Caki2 (cell line): ENCODE data around the gene SOCS3. TPM values are rescaled to one million over a fixed set of nuclear protein-coding genes. Genes with fewer than 3 reads are reported as not detected.
A peak's percentile ranks its signal among the peaks of the same experiment; 100 is the strongest.
"Not testable (repeated sequence)": the region's sequence is repeated elsewhere in the genome, so short reads cannot be mapped to it uniquely, and the experiment has no call there.

ENCODE experiments used
- DNase-seq: peaks from one replicate; pipeline ENCODE4 v3.0.0-alpha.2; 2015; ENCODE audit warnings: low read depth
- in situ Hi-C: cut with HindIII; loops from 2 replicates; pipeline ENCODE4 v1.10.0; 2016; ENCODE audit warnings: low sequenced_read_pairs, low pct_unique_long_range_greater_than_20kb, mixed read lengths
- total RNA-seq: library from RNA; depleted of rRNA; stranded (reverse); fragments of >200 nt; shearing (Covaris generic); gene quantifications from 2 replicates; pipeline ENCODE4 v1.2.3, GENCODE V29; 2014; ENCODE audit warnings: low replicate concordance

The SOCS3 gene
- total RNA-seq, 1 experiment from 2014 or later, result 28.9 TPM

DNA sequence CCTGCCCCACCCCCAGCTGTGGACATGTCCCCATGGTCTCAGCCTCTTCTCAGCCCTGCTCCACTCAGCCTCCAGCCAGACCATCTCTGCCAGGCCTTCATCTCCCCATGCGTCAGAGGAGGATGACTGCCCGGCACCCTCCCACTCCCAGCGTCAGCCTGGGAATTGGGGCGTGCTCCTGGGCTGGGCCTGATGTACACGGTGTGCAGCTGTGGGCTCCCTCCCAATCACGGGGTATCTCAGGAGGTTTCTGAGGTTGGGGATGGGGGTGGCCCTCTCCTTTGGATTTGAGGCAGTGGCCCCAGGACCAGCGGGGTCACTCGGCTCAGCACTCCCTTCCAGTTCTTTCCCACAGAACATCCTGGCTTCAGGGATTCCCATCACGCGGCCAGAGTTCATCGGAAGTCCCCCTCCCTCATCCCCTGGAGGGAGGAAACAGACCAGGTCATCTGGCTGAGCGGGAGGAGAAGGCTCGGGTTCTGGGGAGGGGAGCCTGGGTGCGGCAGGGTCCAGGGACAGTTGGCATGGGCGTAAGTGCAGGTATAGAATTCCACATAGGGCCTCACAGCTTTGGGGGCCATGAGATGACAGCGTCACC lies 36.9 kb downstream of the SOCS3 start:
- DNase-seq, result no peak
- in situ Hi-C loops, result no loop called here

DNA sequence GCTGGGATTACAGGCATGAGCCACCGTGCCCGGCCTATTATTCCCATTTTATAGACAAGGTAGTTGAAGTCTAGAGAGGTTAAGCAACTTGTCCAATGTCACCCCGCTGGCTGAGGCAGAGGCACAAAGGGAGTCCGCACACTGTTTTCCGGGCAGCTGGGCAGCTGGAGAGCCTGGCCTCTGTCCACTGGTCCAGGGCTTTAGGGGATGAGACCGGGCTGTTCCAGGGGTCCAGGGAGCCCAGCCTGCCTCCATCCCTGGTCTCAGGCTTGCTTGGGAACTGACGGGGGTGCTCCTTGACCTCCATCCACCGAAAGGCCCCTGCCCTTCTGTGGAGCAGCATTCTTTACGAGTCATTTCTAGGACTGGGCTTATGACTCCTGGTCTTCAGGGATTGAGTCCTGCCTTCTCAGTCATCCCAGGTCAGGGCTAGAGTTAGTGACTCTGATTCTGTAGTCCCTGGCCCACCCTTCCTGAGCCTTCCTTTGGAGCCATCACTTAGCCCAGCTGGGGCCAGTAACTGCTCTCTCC lies 37.5 kb downstream of the SOCS3 start:
- no peak for DNase-seq
- in situ Hi-C loops, result no loop called here

DNA sequence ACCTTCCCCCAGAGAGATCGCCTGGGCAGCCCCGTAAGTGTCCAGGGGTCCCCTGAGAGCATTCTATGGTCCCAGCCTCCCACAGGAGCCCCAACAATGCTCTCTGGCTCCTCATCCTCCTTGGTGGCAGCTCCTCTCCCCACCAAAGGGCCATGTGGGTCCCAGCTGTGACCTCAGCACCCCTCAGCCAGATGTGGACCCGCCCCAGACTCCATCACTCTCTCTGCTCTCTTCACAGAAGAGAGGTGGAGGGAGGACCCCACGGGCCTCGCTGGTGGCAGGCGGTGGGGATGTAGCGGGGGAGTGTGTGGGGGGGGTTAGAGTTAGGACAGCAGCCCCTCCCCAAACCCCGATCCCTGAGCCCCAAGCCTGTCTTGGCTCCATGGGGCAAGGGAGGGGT lies 41.0 kb downstream of the SOCS3 start:
- DNase-seq, result no peak
- in situ Hi-C loops, result no loop called here

DNA sequence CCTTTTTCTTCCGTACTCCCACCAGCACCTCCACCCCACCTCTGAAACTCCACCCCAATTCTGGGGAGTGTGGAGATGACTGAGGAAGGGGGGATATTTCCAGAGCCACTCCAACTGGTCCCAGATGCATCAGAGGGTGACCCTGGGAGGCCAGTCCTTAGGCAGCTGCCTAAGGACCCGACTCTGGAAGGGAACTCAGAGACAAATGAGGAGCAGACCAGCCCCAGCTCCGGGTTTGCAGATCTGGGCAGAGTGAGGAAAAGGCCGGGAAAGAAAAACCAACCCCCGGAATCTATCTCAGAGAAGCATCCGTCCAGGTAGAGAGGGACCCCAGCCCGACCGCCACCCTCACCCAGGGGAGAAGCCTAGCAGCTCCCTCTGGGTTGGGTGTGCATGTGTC lies 41.5 kb downstream of the SOCS3 start:
- in situ Hi-C loops, result no loop called here
- no peak for DNase-seq

DNA sequence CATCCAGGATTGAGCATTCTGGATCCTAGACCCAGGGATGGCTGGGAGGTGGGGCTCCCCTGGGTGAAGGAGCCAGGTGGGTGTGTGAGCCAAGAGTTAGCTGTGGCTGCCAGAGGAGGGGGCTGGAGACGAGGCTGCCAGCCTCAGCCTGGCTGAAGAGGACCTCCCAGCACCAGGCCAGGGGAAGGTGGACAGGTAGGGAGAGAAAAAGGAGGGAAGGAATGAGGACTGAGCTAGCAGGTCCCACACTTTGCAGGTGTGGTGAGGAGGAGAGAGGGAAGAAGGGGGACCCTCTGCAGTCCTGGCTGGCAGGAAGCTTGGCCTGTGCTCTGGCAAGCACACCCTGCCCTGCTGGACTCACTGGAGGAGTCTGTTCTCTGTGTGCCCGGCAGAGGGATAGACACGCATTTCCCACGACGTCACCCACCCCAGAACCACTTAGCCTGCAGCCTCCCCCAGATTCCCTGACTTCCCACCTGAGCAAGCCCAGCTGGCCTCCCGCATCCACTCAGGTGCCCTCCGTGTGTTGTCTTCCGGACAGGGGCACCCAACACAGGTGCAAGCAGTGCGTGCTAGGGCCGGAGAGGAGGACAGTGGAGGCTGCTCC lies 42.0 kb downstream of the SOCS3 start:
- in situ Hi-C loops, result no loop called here

DNA sequence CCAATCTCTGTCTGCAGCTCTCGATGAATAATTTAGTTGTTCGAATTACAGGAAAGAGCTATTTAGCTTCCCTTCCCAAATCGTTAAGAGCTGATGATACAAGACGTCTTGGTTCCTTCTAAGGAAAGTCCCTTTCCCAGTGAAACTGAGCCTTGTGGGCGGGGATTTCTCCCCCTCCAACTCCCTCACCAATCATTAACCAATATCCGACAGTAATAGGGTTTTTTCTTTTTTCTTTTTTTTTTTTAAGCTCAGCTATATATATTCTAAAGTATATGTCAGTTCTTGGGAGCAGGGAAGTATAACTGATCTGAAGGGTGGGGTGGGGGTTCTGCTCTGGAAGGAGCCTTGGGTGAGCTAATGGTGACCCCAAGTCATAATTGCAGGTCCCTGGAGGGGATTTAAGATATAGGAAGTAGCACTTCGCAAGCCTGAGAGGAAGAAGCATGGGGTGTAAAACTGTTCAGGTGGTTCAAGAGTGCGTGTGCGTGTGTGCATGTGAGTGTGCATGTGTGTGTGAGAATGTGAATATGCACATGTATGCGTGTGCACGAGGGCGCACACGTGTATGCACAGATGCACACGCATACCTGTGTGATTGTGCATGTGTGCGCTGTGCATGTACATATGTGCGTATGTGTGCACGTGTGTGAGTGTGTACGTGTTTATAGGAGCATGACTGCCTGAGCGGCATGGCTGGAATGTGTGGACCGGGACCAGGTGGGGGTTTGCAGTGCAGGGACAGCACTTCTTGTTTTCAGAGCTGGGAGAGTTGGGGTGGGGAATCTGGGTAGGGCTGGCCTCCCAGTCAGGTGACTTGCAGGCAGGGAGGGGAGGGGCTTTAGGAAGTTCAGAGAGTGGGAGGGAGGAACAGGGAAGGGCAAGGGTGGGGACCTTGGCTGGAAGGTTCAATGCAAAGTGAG lies 42.7 kb downstream of the SOCS3 start:
- in situ Hi-C loops, result no loop called here
- DNase-seq, result peak; percentile 91

More for the DNA sequence above, 42.0 kb downstream of the SOCS3 start:
- DNase-seq, result no peak

DNA sequence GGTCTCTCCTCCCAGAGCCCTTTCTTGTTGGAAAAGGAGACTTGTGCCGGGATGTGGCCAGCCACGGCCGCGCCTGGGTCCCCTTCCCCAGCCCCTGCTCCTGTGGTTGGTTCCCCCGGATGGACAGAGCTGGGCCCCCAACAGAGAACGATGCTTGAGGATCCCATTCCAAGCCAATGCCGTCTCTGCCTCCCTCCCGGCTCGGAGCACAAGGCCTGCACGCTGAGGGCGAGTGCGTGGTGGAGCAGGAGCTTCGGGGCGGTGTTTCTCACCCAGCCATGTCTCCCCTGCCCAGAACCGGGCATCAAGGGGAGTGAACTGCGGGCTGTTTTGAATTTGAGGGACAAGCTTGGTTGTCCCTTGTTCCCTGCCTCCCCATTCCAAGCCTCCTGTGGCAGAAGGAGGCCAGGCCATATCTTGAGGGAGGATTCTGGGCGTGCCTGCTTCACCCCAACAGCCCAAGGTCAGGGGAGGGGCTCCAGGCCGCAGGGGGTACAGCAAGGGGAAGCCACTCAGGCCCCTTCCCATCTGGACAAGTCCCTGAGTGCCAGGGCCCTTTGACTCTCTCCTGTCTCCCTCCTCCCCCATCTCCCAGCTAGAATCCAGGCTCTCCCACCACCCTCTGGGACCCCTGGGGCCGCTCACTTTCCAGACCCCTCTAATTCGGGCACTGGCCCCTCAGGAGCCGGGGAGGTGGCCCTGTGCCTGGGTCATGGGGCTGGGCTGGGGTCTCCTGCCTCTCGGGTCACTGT lies 43.6 kb downstream of the SOCS3 start:
- in situ Hi-C loops, result no loop called here
- no peak for DNase-seq

DNA sequence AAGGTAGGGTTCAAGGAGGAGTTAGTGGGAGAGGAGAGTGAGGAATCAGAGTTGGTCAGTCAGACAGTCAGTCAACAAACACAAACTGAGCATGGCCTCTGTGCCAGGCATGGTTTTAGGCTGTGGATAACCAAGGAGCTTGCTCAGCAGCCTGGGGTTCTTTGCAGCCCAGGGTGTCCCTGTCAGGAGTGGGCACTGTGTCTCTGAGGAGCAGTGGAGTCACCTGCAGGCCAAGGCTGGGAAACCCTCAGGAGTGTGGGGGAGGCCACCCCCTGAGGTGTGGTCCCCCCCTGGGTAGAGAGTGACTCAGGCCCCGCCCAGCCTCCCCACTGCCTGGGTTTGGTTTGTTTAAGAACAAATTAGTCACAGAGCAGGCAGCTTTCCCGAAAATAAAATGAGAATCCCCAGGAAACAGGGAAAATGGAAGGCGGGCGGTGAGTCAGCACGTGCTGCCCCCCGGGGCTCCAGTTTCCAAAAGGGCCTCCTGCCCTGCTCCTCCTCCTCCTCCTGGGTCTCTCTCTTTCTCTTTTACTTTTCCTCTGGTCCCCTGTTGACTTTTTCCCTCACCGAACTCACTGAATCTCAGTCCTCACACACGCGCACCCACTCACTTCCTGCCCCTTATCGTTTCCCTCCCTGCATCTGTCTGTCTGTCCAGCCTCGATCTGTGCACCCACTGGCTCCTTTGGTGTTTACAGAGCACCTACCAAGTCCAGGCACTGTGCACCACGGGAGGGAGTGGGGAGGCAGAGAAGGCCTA lies 44.3 kb downstream of the SOCS3 start:
- in situ Hi-C loops, result no loop called here
- DNase-seq, result peak; percentile 92

DNA sequence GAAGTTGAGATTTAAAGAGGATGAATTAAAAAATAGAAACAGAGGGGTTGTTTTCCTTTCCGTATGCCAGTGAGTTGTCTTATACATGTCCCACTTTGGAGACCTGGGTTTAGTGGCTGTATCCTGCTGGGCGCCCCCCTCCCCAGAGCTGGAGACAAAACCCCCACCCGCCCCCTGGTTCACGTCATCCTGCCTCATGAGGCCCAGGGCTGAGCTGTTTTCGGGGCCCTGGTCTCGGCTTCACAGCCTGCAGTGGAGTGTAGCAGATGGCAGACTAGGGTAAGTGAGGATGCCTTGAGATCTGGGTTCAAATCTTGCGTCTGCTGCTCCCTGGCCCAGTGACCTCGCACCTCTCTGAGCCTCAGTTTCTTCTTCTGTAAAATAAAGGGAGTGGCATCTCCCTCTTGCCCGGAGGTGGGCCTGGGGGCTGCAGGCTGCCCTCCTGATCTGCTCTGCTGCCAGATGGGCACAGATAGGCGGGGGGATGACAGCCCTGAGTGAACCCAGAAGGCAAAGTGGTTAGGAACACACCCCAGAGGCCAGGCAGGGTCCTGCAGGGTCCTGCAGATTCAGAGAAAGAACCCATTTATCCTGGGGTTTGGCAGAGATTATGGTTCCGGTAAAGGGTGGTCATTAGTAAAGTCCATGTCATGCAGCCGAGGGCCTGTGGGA lies 45.1 kb downstream of the SOCS3 start:
- in situ Hi-C loops, result no loop called here
- no peak for DNase-seq

DNA sequence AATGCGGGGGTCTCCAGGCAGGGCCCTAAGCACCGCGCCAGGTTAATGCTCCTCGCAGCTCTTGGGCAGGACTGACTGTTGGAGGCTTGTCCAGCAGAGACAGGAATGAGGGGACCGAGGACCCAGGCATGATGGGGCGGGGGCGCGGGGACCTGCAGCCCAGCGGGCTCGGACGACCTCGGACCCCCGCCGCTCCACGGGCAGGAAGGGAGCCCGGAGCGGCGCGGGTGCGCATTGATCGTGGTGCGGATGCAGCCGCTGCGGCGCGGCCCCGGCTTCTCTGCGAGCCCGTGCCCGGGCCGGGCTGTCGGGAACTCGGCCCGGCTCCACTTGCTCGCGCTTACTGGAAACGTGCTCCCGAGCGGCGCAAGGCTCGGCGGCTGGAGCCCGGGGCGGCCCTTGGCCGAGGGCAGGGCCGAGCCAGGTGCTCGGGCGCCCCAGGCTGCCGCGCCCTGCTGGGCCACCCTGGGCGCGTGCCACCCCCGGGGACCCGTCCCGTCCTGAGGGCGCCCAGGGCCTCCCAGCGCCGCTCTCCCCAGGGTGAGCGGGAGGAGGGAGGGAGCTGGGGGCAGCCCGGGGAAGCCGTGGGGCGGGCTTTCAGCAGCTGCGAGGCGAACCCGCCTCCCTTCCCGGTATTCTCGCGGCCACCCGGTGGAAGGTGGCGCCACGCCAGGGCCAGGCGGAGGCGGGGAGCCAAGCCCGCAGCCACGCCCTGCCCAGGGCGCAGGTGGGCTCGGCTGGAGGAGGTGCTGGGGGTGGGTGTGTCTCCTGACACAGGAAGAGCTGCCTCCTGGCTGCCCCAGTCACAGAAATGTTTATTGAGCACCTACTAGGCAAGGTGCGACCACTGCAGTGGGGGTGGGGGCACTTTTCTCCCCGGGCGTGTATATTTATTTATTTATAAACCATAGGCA lies 45.9 kb downstream of the SOCS3 start:
- peak; percentile 98 for DNase-seq
- in situ Hi-C loops, result no loop called here

DNA sequence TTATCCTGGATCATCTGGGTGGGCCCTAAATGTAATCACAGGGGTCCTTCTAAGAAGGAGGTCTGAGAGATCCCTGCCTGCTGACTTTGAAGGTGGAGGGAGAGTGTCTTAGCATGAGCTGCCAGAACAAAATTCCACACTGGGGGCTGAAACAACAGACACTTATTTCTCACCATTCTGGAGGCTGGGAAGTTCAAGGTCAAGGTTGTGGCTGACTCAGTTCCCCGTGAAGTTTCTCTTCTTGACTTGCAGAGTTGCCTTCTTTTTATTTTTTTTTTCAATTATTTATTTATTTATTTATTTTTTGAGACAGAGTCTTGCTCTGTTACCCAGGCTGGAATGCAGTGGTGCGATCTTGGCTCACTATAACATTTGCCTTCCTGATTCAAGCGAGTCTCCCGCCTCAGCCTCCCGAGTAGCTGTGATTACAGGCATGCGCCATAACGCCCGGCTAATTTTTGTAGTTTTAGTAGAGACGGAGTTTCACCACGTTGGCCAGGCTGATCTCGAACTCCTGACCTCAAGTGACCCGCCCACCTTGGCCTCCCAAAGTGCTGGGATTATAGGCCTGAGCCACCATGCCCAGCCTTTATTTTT lies 50.1 kb downstream of the SOCS3 start:
- in situ Hi-C loops, DNase-seq: not testable (repeated sequence)

DNA sequence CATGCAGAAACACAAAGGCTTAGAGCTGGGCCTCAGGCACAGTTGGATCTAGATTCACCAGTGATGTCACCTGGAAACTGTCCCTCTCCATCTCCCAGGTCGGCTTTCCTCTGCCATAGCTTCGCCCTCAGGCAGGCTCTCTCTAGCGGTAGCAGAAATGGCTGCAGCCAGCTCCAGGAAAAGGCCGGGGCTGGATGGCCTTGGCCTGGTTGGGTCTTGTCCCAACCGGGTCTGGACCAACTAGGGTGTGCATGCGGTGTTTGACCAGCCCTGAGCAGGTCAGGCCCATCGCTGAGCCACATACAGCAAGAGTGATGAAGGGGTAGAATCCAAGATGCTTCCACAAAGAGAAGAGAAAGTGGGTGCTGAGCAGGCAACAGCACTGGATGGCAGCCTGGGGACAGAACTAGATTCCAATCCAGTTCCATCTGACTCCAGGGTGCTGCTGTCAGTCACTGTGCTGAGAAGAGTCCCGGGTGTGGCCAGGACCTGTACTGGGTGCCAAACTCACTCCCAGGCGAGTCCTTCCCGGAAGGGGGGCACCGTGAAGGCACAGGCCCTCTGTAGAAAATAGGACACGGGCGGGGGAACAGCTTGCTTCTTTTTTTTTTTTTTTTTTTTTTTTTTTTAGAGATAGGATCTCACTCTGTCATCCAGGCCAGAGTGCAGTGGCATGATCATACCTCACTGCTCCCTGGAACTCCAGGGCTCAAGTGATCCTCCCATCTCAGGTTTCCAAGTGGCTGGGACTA lies 51.8 kb downstream of the SOCS3 start:
- in situ Hi-C loops, result no loop called here
- DNase-seq, result peak; percentile 38

DNA sequence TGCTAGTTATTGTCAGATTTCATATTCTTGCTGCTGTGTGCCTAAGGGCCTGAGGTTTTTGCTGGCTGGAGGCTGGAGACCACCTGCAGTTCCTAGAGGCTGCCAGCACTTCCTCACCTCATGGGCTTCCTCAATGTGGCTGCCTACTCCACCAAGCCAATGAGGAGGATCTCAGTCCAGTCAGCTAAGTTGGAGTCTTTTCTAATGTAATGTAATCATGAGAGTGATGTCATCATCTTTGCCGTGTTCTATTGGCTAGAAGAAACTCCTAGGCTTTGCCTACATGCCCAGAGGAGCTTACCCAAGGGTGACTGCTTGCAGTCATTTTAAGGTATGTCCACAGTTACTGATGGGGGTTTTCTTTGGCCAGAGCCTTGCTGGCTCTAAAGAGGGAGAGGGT lies 53.0 kb downstream of the SOCS3 start:
- in situ Hi-C loops, result no loop called here
- no peak for DNase-seq
